VCaP (cell line): ENCODE data around the gene ADAMTS9.

ENCODE experiments used
- H3K27ac ChIP-seq: fragments of 450-650 bp; 2 replicates; pipeline ENCODE4 v1.5.1; 2017
- TF ChIP-seq, protein P1 (sequence below): fragments of 450-650 bp; conservative IDR thresholded peaks from 2 replicates; pipeline ENCODE4 v1.5.1; 2017; ENCODE audit warnings: mild to moderate bottlenecking, moderate library complexity

ADAMTS9 gene

DNA sequence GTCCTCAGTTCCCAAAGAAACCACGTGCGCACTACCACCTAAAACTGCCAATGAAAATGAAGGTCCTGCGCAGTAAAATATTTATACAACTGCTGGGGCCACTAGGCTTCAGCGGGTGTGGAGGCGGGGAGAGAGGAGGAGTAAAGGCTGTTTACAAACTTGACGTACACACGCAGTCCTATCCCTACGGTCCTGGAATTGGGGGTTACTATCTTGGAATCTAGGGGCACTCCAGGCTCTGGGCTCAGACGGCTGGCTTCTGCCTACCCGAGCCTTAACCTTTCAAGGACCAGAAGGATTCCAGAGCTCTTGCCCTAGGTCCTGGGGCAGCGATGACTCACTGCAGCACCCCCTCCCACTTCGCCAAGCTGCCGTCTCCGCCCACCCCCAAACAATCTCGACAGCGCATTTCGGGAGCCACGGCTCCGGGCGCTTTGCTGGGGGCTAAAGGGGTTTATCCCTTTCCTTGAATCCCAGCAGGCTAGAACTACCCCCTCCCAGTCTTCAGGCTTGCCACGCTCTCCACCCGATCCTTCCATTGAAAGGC lies 3.0 kb downstream of the ADAMTS9 start:
- TF ChIP-seq, protein P1, sequence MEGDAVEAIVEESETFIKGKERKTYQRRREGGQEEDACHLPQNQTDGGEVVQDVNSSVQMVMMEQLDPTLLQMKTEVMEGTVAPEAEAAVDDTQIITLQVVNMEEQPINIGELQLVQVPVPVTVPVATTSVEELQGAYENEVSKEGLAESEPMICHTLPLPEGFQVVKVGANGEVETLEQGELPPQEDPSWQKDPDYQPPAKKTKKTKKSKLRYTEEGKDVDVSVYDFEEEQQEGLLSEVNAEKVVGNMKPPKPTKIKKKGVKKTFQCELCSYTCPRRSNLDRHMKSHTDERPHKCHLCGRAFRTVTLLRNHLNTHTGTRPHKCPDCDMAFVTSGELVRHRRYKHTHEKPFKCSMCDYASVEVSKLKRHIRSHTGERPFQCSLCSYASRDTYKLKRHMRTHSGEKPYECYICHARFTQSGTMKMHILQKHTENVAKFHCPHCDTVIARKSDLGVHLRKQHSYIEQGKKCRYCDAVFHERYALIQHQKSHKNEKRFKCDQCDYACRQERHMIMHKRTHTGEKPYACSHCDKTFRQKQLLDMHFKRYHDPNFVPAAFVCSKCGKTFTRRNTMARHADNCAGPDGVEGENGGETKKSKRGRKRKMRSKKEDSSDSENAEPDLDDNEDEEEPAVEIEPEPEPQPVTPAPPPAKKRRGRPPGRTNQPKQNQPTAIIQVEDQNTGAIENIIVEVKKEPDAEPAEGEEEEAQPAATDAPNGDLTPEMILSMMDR: no peak
- no peak overlapping the region for H3K27ac ChIP-seq

DNA sequence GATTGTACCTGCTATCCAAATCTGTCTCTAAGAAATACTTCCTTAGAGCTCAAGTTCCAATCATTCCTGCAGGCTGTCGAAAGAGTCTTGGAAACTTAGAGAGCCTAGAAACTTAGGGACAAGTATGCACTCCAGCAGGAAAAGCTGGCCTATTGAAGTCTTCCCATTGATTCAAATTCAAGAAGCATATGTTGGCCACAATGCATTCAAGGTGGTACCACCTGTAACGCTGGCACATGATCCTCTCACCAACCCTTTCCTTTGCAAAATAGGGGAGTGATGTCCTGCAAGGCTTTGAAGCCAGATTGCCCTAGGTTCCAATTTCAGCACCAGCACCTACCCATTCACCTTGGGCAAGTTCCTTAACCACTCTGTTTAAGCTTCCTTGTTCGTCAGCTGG lies 6.0 kb downstream of the ADAMTS9 start:
- no peak overlapping the region for H3K27ac ChIP-seq
- TF ChIP-seq, protein P1: no peak

DNA sequence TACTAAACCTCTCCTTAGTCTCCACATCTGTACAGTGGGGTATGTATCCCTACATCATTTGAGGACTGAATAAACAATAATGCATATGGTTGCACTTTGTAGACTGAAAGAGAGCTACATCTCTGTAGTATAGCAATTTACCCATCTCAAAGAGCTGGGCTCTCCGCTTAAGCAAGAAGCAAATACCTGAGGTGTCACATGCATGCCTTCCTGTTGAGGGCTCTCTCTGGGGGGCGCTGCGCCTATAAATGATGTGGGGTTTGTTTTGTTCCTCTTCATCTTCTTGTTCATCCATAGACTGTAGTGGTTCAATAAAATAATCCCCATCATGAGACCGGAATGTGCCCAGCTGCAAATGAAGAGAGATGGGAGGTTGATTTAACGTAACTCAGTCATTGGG lies 6.8 kb downstream of the ADAMTS9 start:
- H3K27ac ChIP-seq: no peak overlapping the region
- TF ChIP-seq, protein P1: no peak

DNA sequence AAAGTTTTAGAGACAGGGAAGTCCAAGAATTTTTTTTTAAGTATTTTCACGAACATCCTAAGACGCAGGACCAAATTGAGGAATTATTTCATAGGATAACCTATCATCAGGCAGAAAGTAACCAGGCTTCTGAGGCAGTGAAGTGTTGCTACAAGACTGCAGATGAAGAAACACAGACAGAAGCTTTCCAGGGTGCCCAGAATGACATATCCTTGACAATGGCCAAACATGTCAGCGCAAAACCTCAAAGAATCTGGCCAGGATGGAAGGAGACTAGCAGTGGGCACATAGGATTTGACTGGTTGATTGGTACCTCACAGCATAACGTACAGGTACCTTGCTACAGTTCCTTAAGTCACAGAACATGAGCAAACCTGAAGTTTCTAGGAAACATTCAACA lies 7.5 kb downstream of the ADAMTS9 start:
- TF ChIP-seq, protein P1: no peak
- no peak overlapping the region for H3K27ac ChIP-seq

DNA sequence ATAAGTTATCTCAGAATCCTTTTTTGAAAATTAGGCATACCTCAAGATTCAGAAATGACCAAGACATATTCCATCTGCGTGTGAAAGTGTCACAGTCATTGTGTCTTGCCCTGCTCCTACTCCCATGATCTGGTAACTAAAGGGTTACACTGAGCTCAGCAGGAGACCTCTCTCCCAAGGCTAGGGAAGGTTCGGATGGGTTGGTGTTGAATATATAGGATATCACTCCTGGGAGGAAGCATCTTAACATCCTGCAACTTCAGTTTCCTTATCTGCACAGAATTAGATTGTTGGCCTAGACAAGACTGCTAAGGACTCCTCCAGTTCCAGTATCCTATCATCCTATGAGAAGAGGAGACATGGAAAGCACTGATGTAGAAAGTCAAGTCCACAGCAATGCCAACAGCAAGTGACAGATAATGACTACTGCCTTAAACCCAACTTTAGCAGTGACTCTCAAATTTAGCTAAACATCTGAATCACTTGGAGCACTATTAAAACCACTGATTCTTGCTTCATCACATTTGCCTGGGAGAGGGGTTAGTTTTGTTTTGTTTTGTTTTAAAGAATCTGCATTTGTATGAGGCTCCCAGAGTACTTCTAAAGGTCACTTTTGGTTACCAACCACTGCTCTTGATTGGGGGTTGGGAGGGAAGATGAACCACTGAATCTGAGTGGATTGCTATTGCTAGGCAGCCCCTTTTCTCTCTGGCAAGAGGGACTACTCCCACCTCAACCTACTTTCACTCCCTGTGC lies 9.7 kb downstream of the ADAMTS9 start:
- H3K27ac ChIP-seq: no peak overlapping the region
- TF ChIP-seq, protein P1: no peak

DNA sequence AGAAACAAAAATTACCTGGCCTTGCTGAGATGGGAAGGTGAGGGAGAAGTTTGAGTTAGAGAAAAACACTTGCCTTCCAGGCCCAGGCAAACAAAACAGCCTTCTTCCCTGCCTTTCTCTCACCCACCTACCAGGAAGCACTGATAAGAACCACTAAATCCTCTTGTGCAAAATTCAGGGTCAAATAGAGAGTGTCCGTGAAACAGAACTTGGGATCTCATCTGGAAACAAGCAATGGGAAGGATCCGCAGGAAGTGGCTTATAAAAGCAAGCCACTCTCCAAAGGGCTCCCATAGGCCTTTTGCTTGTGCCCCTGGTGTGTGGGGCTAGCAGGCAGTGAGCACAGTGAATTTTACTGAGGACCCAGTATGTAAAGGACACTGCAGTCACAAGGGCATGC lies 11.0 kb downstream of the ADAMTS9 start:
- TF ChIP-seq, protein P1: no peak
- H3K27ac ChIP-seq: no peak overlapping the region

DNA sequence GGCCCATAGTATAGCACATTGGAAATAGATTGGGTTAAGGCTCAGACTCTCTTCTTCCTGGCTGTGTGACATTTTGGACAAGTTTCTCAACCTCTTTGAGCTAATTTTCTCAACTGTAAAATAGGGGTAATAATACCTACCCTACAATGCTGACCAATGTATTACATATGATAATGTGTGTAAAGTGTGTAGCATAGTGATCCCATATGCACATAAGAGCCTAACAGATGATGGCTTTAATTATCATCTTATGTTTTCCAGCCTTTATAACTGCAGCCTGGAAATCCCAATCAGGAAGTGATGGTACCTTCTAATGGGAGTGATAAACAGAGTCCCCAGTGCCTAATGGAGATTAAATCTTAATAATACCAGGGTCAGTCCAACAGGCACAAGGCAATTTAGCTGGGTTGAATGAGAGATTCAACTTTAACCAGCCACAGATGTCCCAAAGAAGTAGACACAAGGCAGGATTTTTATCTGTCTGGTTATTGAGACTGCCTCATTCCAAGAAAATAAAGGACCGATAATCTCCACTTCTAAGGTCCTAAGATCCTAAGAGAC lies 12.0 kb downstream of the ADAMTS9 start:
- TF ChIP-seq, protein P1: no peak
- no peak overlapping the region for H3K27ac ChIP-seq
